WTC11 (cell line): ENCODE measurements around the gene HPSE2.

Experiments
- CREB1 ChIP-seq: sonication (generic); formaldehyde crosslinking; IDR thresholded peaks from 2 replicates; pipeline ENCODE4 v1.8.0; 2023; ENCODE audit warnings: mild to moderate bottlenecking, missing genetic modification reagents
- FOXK1 ChIP-seq: sonication (generic); formaldehyde crosslinking; IDR thresholded peaks from 2 replicates; pipeline ENCODE4 v1.8.0; 2022; ENCODE audit warnings: mild to moderate bottlenecking, moderate library complexity, missing genetic modification reagents
- TF ChIP-seq, protein P1 (sequence below): fragments of 200-600 bp; IDR thresholded peaks from 2 replicates; pipeline ENCODE4 v1.8.0; 2022; ENCODE audit warnings: antibody characterized with exemption

DNA sequence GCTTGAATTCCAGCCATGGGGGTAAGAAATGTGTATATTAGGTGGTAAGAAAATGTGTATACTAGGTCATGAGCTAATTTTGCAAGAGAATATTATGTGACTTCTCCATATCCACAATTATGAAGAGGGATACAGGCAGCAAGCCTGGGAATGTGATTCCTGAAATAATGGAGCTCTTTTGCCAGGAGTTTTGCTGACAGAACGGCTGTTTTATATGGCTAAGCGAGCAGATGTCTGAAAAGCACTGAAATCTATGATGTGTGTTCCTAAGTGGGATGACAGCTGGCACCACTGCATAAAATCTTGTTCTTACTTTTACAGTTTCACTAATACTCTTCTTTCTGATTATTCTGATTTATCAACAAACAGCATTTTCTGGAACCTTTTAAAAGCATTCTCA lies 402.9 kb downstream of the HPSE2 start:
- TF ChIP-seq, protein P1, sequence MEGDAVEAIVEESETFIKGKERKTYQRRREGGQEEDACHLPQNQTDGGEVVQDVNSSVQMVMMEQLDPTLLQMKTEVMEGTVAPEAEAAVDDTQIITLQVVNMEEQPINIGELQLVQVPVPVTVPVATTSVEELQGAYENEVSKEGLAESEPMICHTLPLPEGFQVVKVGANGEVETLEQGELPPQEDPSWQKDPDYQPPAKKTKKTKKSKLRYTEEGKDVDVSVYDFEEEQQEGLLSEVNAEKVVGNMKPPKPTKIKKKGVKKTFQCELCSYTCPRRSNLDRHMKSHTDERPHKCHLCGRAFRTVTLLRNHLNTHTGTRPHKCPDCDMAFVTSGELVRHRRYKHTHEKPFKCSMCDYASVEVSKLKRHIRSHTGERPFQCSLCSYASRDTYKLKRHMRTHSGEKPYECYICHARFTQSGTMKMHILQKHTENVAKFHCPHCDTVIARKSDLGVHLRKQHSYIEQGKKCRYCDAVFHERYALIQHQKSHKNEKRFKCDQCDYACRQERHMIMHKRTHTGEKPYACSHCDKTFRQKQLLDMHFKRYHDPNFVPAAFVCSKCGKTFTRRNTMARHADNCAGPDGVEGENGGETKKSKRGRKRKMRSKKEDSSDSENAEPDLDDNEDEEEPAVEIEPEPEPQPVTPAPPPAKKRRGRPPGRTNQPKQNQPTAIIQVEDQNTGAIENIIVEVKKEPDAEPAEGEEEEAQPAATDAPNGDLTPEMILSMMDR = no peak
- TF ChIP-seq FOXK1 (no peak), CREB1 (no peak)
